Spleen (tissue), 11 donors: ENCODE results near the gene RNF166. TPM values are rescaled to one million over a fixed set of nuclear protein-coding genes. Genes with fewer than 3 reads are reported as not detected.
A peak's percentile ranks its signal among the peaks of the same experiment; 100 is the strongest.

Source experiments
- DNase-seq: peaks from one replicate; pipeline ENCODE4 v3.0.0-alpha.2; 2020
- H3K27ac ChIP-seq, 8 donors: fragments of 200-600 bp; sonication (generic) in 7 of 8; 1 replicate in 4 of 8; 2 replicates in 4 of 8; pipeline versions ENCODE4 v1.5.0 to v1.8.0; 2016 to 2021; ENCODE audit warnings: inconsistent platforms in 4 of 8, mild to moderate bottlenecking in 4 of 8, moderate library complexity in 1 of 8
- H3K27me3 ChIP-seq, 7 donors: fragments of 200-600 bp; sonication (generic) in 6 of 7; replicated peaks in 1 of 7; 1 replicate in 4 of 7; 2 replicates in 3 of 7; pipeline versions ENCODE4 v1.5.0 to v1.8.0; 2016 to 2021; ENCODE audit warnings: inconsistent platforms in 3 of 7, mild to moderate bottlenecking in 1 of 7
- H3K36me3 ChIP-seq, 6 donors: fragments of 200-600 bp; sonication (generic) in 5 of 6; 1 replicate in 4 of 6; 2 replicates in 2 of 6; pipeline versions ENCODE4 v1.5.0 to v1.8.0; 2016 to 2021; ENCODE audit warnings: inconsistent platforms in 2 of 6
- H3K4me1 ChIP-seq, 6 donors: fragments of 200-600 bp; sonication (generic) in 5 of 6; 1 replicate in 3 of 6; 2 replicates in 3 of 6; pipeline versions ENCODE4 v1.5.0 to v1.8.0; 2016 to 2021; ENCODE audit warnings: inconsistent platforms in 3 of 6
- H3K4me3 ChIP-seq, 8 donors: fragments of 200-600 bp; sonication (generic) in 7 of 8; 1 replicate in 4 of 8; 2 replicates in 4 of 8; pipeline versions ENCODE4 v1.5.0 to v1.8.0; 2016 to 2021; ENCODE audit warnings: inconsistent platforms in 4 of 8, mild to moderate bottlenecking in 4 of 8, moderate library complexity in 2 of 8
- H3K9me3 ChIP-seq, 8 donors: fragments of 200-600 bp; sonication (generic) in 7 of 8; 1 replicate in 4 of 8; 2 replicates in 4 of 8; pipeline versions ENCODE4 v1.5.0 to v1.8.0; 2016 to 2021; ENCODE audit warnings: inconsistent platforms in 4 of 8
- CTCF ChIP-seq, 11 experiments: fragments of 200-600 bp in 7 of 11; fragments of 450-650 bp in 4 of 11; sonication (generic) in 4 of 11; IDR thresholded peaks in 8 of 11; conservative IDR thresholded peaks in 3 of 11; 1 replicate in 7 of 11; 2 replicates in 4 of 11; pipeline versions ENCODE4 v1.4.0 to v1.8.0; 2016 to 2021; ENCODE audit warnings: antibody characterized with exemption in 11 of 11, inconsistent platforms in 4 of 11, mild to moderate bottlenecking in 1 of 11
- POLR2A ChIP-seq, 3 donors: fragments of 450-650 bp; IDR thresholded peaks; one replicate each; pipeline ENCODE4 v1.5.1; 2017; ENCODE audit warnings: antibody characterized with exemption in 3 of 3, mild to moderate bottlenecking in 1 of 3
- POLR2AphosphoS5 ChIP-seq, 3 donors: sonication (generic); formaldehyde crosslinking; IDR thresholded peaks; one replicate each; pipeline ENCODE4 v1.5.1; 2017; ENCODE audit warnings: antibody characterized with exemption in 3 of 3
- WGBS, 5 donors: extraction: QIAGEN DNeasy Blood & Tissue Kit in 3 of 5; methylation state at CpG; one replicate each; pipeline versions ENCODE4 v1.1.5 to v1.1.7; 2013 to 2018; 5-methylcytosine and 5-hydroxymethylcytosine counted together
- intact Hi-C: fragments of 100-400 bp; cut with DNase I; formaldehyde crosslinking; loops from one replicate; pipeline ENCODE4 v1.15.0; 2023; ENCODE audit warnings: low total_unique reads
- polyA plus RNA-seq, 3 donors: library from polyadenylated mRNA; stranded (reverse); fragments of 200-250 nt; gene quantifications; one replicate each; pipeline ENCODE4 v1.2.1, GENCODE V29; 2013
- total RNA-seq, 7 donors: library from RNA; depleted of rRNA in 3 of 7; stranded (reverse); fragments of >200 nt in 3 of 7; fragmentation: NEBNext Ultra II Directional in 4 of 7; extraction: Animal tissue kit (Norgen Biotek cat#: 25700) in 4 of 7; gene quantifications; one replicate each; pipeline versions ENCODE4 v1.1.0 to v1.2.1, GENCODE V29; 2016 to 2021
- donor health status: healthy with polysubstance abuse.
- donor health status: DM: no; HTN: no; CAD: no; lungs with moderate emphysema.
- donor health status: DM: no; HTN: no; CAD: no.
- donor health status: Bipolar disorder and iron deficiency.
- donor health status: healthy.
- donor health status: DM: no; HTN: no; CAD: no.
- donor health status: DM: yes; HTN: yes; CAD: no.

Gene RNF166
- total and polyA plus RNA-seq, 10 donors, result 55.7 to 135 (median 98.8) TPM

- peak; percentile 88 for DNase-seq
- Histone ChIP-seq H3K27me3 (no peaks in the 10 kb centered on the region), H3K36me3 (peaks cover 0 to 48% (median 33%) of the 10 kb centered on the region in 6 donors), H3K27ac (peak overlapping the region; percentile 90 to 98 (median 94)), H3K9me3 (no peaks in the 10 kb centered on the region), H3K4me1 (peaks cover 65 to 94% (median 87%) of the 10 kb centered on the region in 6 donors), H3K4me3 (peak overlapping the region; percentile 17 to 96 (median 86))
- TF ChIP-seq CTCF (IDR thresholded peaks at IDR 0.05 in 8 of 11, conservative IDR thresholded peaks at IDR 0.05 in 3 of 11) (no peak), POLR2AphosphoS5 (IDR thresholded peaks at IDR 0.05) (no peak), POLR2A (IDR thresholded peaks at IDR 0.05) (no peak)
- intact Hi-C loops, result loop anchor here (10.0 kb wide), 2 partner anchors 47 to 127 kb away; partner anchors contain the start of genes CYBA and ZC3H18
- 26 to 52% (median 49%) methylated on average over 19 to 30 of the region's 30 CpGs for WGBS, 5 donors
Measured at GRCh38 chr16:88701581-88702370, 4.4 kb downstream of the RNF166 start.

- peaks cover 63 to 91% (median 83%) of the 10 kb centered on the region in 6 donors for H3K4me1 ChIP-seq
- H3K9me3 ChIP-seq, result no peaks in the 10 kb centered on the region
- no peaks in the 10 kb centered on the region for H3K27me3 ChIP-seq
- peak overlapping the region; percentile 17 to 96 (median 86) for H3K4me3 ChIP-seq
- TF ChIP-seq CTCF (IDR thresholded peaks at IDR 0.05 in 8 of 11, conservative IDR thresholded peaks at IDR 0.05 in 3 of 11), result peak in 2 of 11 experiments; percentile 5 to 21
- peak in 1 of 3 donors; percentile 64 for TF ChIP-seq POLR2A (IDR thresholded peaks at IDR 0.05)
- TF ChIP-seq POLR2AphosphoS5 (IDR thresholded peaks at IDR 0.05), result peak; percentile 89 to 95 (median 91)
- DNase-seq, result peak; percentile 100
- peak overlapping the region; percentile 90 to 98 (median 94) for H3K27ac ChIP-seq
- 4 to 14% (median 5%) methylated on average over 20 to 42 of the region's 42 CpGs for WGBS, 5 donors
- intact Hi-C loops, result loop anchor here (10.0 kb wide), 2 partner anchors 46 to 126 kb away; partner anchors contain the start of genes CYBA and ZC3H18
- H3K36me3 ChIP-seq, result peaks cover 0 to 57% (median 42%) of the 10 kb centered on the region in 6 donors
Measured at GRCh38 chr16:88700636-88701482, 5.3 kb downstream of the RNF166 start.

- peak overlapping the region in 7 of 8 donors; percentile 39 to 96 (median 87) for H3K4me3 ChIP-seq
- peak overlapping the region; percentile 90 to 98 (median 94) for H3K27ac ChIP-seq
Measured at GRCh38 chr16:88700322-88700635, 5.9 kb downstream of the RNF166 start.

More at GRCh38 chr16:88700322-88700635, 5.9 kb downstream of the RNF166 start:
- WGBS, 5 donors, result 23 to 38% (median 32%) methylated on average over 12 to 14 of the region's 14 CpGs
- Histone ChIP-seq H3K27me3 (no peaks in the 10 kb centered on the region), H3K36me3 (peaks cover 0 to 63% (median 46%) of the 10 kb centered on the region in 6 donors), H3K9me3 (no peaks in the 10 kb centered on the region), H3K4me1 (peaks cover 60 to 86% (median 79%) of the 10 kb centered on the region in 6 donors)
- no peak for DNase-seq
- TF ChIP-seq POLR2AphosphoS5 (IDR thresholded peaks at IDR 0.05), result no peak
- no peak for TF ChIP-seq POLR2A (IDR thresholded peaks at IDR 0.05)
- TF ChIP-seq CTCF (IDR thresholded peaks at IDR 0.05 in 8 of 11, conservative IDR thresholded peaks at IDR 0.05 in 3 of 11), result no peak
- intact Hi-C loops, result loop anchor here (10.0 kb wide), 2 partner anchors 45 to 125 kb away; partner anchors contain the start of genes CYBA and ZC3H18
